HG03280 (cell line): ENCODE results near the gene GSTCD.

ENCODE experiments used
- ATAC-seq: cut with Tn5 transposase; IDR thresholded peaks from one replicate; pipeline ENCODE4 v1.9.1; 2021; ENCODE audit warnings: mild to moderate bottlenecking, moderate library complexity; ENCODE audit not compliant: unreplicated experiment

GSTCD gene

DNA sequence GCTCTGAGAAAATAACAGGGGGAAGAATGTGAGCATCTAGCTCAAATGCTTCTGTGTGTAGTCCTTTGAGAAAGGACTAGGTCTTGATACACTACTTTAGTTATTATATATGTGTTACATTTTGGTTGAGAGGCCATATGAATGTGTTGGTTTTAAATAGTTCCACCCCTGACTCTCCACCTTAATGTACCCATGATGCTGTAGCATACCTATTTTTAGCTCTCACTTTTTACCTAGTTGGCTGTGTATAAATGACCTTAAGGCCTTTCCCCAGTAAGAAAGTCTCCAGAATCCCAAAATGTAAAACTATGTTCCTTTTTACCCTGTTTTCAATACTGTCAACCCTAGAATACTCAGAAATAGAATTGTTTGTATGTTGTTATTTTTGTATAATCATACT, 166.6 kb downstream of the GSTCD start:
- no peak for ATAC-seq

- ATAC-seq: no peak
Observed at GRCh38 chr4:105878668-105879067, 170.1 kb downstream of the GSTCD start.

DNA sequence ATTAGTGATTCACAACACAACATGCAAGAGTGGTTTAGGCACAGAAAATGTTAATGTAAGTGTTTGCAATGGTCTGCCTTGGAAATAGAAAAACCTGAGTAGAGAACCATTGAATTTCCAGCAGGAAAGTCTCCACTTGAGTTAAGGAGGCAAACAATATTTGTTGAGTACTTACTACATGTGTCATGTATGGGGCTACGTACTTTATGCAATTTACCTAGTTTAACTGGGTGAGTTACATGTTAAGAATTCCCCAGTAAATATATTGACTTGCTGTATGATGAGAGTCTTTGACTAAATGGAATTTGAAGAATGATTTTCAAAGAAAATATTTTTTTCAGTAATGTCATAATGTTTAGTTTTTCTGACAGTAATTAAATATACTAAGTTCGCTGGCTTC, 178.9 kb downstream of the GSTCD start:
- no peak for ATAC-seq

DNA sequence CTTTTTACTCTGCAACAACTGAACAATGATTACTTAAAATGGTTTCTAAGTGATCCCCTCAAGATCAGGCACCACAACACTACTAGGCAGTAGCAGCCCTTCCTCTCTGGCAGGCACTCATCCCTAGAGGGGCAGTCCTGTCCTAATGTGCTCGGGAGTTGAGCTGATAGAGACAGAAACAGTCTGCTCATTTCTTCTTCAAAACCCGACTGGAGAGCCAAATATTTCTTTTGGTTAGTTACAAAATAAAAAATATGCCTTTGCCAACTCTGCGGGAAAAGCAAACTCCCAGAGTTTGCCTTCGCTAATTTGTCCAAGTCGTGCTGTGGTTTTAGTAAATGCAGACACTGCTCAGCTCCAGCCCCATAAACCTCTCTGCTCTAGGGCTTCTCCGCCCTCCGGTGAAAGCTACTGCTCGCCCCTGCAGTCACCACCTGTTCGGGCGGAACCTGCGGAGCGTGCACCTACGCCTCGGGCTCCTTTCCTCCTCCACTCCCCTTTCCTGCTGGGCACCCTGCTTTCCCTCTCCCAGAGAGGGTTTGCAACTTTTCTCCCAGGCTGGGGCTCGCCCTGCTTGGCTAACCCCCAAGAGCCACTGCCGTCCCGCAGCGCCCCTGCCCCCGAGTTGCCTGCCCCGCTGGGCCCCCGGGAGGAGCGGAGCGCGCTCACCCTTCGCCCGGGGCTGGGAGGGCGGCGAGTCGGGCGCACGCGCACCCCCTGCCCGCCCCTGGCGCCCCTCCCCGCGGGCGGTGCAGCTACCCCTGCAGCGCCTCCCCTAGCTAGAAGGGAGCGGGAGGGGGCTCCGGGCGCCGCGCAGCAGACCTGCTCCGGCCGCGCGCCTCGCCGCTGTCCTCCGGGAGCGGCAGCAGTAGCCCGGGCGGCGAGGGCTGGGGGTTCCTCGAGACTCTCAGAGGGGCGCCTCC, 186.3 kb downstream of the GSTCD start, which contains the start of gene NPNT:
Gene NPNT (plus strand): TSS at position 812 of the 923 bp plus-strand sequence. CDS start 182 bp downstream, outside the sequence.
- peak; percentile 39 for ATAC-seq

- ATAC-seq: peak; percentile 46
Observed at GRCh38 chr4:105895583-105896460, 187.2 kb downstream of the GSTCD start.

- peak; percentile 1 for ATAC-seq
Observed at GRCh38 chr4:105896461-105896942, 187.9 kb downstream of the GSTCD start.
